ENCODE data around the gene ESYT2.
"Not testable (repeated sequence)": the region's sequence is repeated elsewhere in the genome, so short reads cannot be mapped to it uniquely, and the experiment has no call there.

ESYT2 gene

GRCh38 chr7:158724658-158725505 lies 104.4 kb downstream of the ESYT2 start:
- no peak for DNase-seq (ENCODE audit: low spot score)

GRCh38 chr7:158723714-158724385 lies 105.5 kb downstream of the ESYT2 start:
- DNase-seq (ENCODE audit: low spot score), result no peak

- DNase-seq (ENCODE audit: low spot score), result no peak
Measured at GRCh38 chr7:158723266-158723665, 106.0 kb downstream of the ESYT2 start.

GRCh38 chr7:158722574-158723237 lies 106.6 kb downstream of the ESYT2 start:
- no peak for DNase-seq (ENCODE audit: low spot score)

GRCh38 chr7:158720112-158720511 lies 109.2 kb downstream of the ESYT2 start:
- DNase-seq (ENCODE audit: low spot score), result no peak

GRCh38 chr7:158716802-158717201 lies 112.5 kb downstream of the ESYT2 start:
- DNase-seq (ENCODE audit: low spot score), result no peak

- DNase-seq (ENCODE audit: low spot score), result no peak
Measured at GRCh38 chr7:158710651-158711102, 118.6 kb downstream of the ESYT2 start.

GRCh38 chr7:158707610-158708009 lies 121.7 kb downstream of the ESYT2 start:
- no peak for DNase-seq (ENCODE audit: low spot score)

- no peak for DNase-seq (ENCODE audit: low spot score)
Measured at GRCh38 chr7:158706710-158707590, 122.4 kb downstream of the ESYT2 start.

GRCh38 chr7:158706273-158706704 lies 123.0 kb downstream of the ESYT2 start:
- no peak for DNase-seq (ENCODE audit: low spot score)

- no peak for DNase-seq (ENCODE audit: low spot score)
Measured at GRCh38 chr7:158705234-158705850, 124.0 kb downstream of the ESYT2 start.

GRCh38 chr7:158704524-158705233 lies 124.6 kb downstream of the ESYT2 start, which contains the start of gene NCAPG2:
Gene NCAPG2 (minus strand): TSS chr7:158704804. CDS start chr7:158701899, 2,905 bp downstream.
- DNase-seq (ENCODE audit: low spot score), result peak; percentile 96

GRCh38 chr7:158703679-158704523 lies 125.4 kb downstream of the ESYT2 start:
- DNase-seq (ENCODE audit: low spot score), result not testable (repeated sequence)

- no peak for DNase-seq (ENCODE audit: low spot score)
Measured at GRCh38 chr7:158702944-158703343, 126.4 kb downstream of the ESYT2 start.

GRCh38 chr7:158702196-158702595 lies 127.1 kb downstream of the ESYT2 start:
- no peak for DNase-seq (ENCODE audit: low spot score)

- no peak for DNase-seq (ENCODE audit: low spot score)
Measured at GRCh38 chr7:158700008-158700407, 129.3 kb downstream of the ESYT2 start.

GRCh38 chr7:158699341-158699740 lies 130.0 kb downstream of the ESYT2 start:
- DNase-seq (ENCODE audit: low spot score), result no peak

GRCh38 chr7:158698657-158699195 lies 130.6 kb downstream of the ESYT2 start:
- no peak for DNase-seq (ENCODE audit: low spot score)

- DNase-seq (ENCODE audit: low spot score), result not testable (repeated sequence)
Measured at GRCh38 chr7:158697597-158697996, 131.7 kb downstream of the ESYT2 start.

Data from kidney capillary endothelial cell (primary cell).